GM23248 (cell line): Measurements from ENCODE around the gene NHEJ1.

Experiments
- EZH2 ChIP-seq: fragments of 200-600 bp; sonication (generic); IDR thresholded peaks from 2 replicates; pipeline ENCODE4 v1.6.1; 2018; ENCODE audit warnings: antibody characterized with exemption, mild to moderate bottlenecking; ENCODE audit not compliant: insufficient read depth, poor library complexity, severe bottlenecking
- EZH2phosphoT487 ChIP-seq: fragments of 200-600 bp; sonication (generic); IDR thresholded peaks from 2 replicates; pipeline ENCODE4 v1.6.1; 2018; ENCODE audit warnings: antibody characterized with exemption, moderate library complexity, mild to moderate bottlenecking, low read depth; ENCODE audit not compliant: insufficient read depth

- TF ChIP-seq EZH2phosphoT487 (no peak), EZH2 (no peak)
Measured at GRCh38 chr2:219056896-219057708, 103.5 kb downstream of the NHEJ1 start.
